ENCODE data around the gene IGHMBP2.

IGHMBP2 gene

GRCh38 chr11:68956547-68957254 lies 53.0 kb downstream of the IGHMBP2 start:
- H3K4me3 ChIP-seq (ENCODE audit: low read length), result no peak overlapping the region
- H3K79me2 ChIP-seq (ENCODE audit: control insufficient read depth, low read length), result no peaks in the 10 kb centered on the region
- no peaks in the 10 kb centered on the region for H3K27me3 ChIP-seq (ENCODE audit: control insufficient read depth, low read length)
- no peaks in the 10 kb centered on the region for H3K9me2 ChIP-seq (replicated peaks; ENCODE audit: control insufficient read depth, low read length)
- H4K20me1 ChIP-seq (ENCODE audit: control insufficient read depth, insufficient read depth, low read depth, low read length), result no peaks in the 10 kb centered on the region
- no peaks in the 10 kb centered on the region for H3F3A ChIP-seq (ENCODE audit: control insufficient read depth, insufficient read depth)
- no peaks in the 10 kb centered on the region for H3K9me3 ChIP-seq (ENCODE audit: control insufficient read depth, insufficient read depth, low read length)
- no peak for TF ChIP-seq CTCF (IDR thresholded peaks at IDR 0.05; ENCODE audit: low read depth, low read length, poor library complexity, severe bottlenecking)
- no peak for TF ChIP-seq EZH2phosphoT487 (IDR thresholded peaks at IDR 0.05; ENCODE audit: borderline replicate concordance, low read length)
- no peaks in the 10 kb centered on the region for H3K4me1 ChIP-seq (ENCODE audit: control insufficient read depth, low read length)
- no peaks in the 10 kb centered on the region for H3K36me3 ChIP-seq (ENCODE audit: control insufficient read depth, low read length)
- no peak overlapping the region for H3K4me2 ChIP-seq (ENCODE audit: low read length)
- no peak overlapping the region for H3K27ac ChIP-seq (ENCODE audit: low read depth, low read length)

- Histone ChIP-seq H3K27ac (ENCODE audit: low read depth, low read length) (no peak overlapping the region), H4K20me1 (ENCODE audit: control insufficient read depth, insufficient read depth, low read depth, low read length) (no peaks in the 10 kb centered on the region), H3K36me3 (ENCODE audit: control insufficient read depth, low read length) (no peaks in the 10 kb centered on the region), H3K4me2 (ENCODE audit: low read length) (no peak overlapping the region), H3K27me3 (ENCODE audit: control insufficient read depth, low read length) (no peaks in the 10 kb centered on the region), H3K9me2 (replicated peaks; ENCODE audit: control insufficient read depth, low read length) (no peaks in the 10 kb centered on the region), H3K4me1 (ENCODE audit: control insufficient read depth, low read length) (no peaks in the 10 kb centered on the region), H3F3A (ENCODE audit: control insufficient read depth, insufficient read depth) (no peaks in the 10 kb centered on the region), H3K9me3 (ENCODE audit: control insufficient read depth, insufficient read depth, low read length) (no peaks in the 10 kb centered on the region), H3K79me2 (ENCODE audit: control insufficient read depth, low read length) (no peaks in the 10 kb centered on the region), H3K4me3 (ENCODE audit: low read length) (no peak overlapping the region)
- no peak for TF ChIP-seq EZH2phosphoT487 (IDR thresholded peaks at IDR 0.05; ENCODE audit: borderline replicate concordance, low read length)
- TF ChIP-seq CTCF (IDR thresholded peaks at IDR 0.05; ENCODE audit: low read depth, low read length, poor library complexity, severe bottlenecking), result no peak
These were observed 54.5 kb downstream of the IGHMBP2 start for GRCh38 chr11:68958211-68958610.

GRCh38 chr11:68959465-68960293 lies 56.0 kb downstream of the IGHMBP2 start:
- TF ChIP-seq CTCF (IDR thresholded peaks at IDR 0.05; ENCODE audit: low read depth, low read length, poor library complexity, severe bottlenecking), result no peak
- TF ChIP-seq EZH2phosphoT487 (IDR thresholded peaks at IDR 0.05; ENCODE audit: borderline replicate concordance, low read length), result no peak
- no peaks in the 10 kb centered on the region for H3K79me2 ChIP-seq (ENCODE audit: control insufficient read depth, low read length)
- H3K36me3 ChIP-seq (ENCODE audit: control insufficient read depth, low read length), result no peaks in the 10 kb centered on the region
- H3F3A ChIP-seq (ENCODE audit: control insufficient read depth, insufficient read depth), result no peaks in the 10 kb centered on the region
- no peaks in the 10 kb centered on the region for H4K20me1 ChIP-seq (ENCODE audit: control insufficient read depth, insufficient read depth, low read depth, low read length)
- H3K4me3 ChIP-seq (ENCODE audit: low read length), result no peak overlapping the region
- H3K27me3 ChIP-seq (ENCODE audit: control insufficient read depth, low read length), result no peaks in the 10 kb centered on the region
- no peak overlapping the region for H3K4me2 ChIP-seq (ENCODE audit: low read length)
- H3K9me3 ChIP-seq (ENCODE audit: control insufficient read depth, insufficient read depth, low read length), result peaks cover 3% of the 10 kb centered on the region; the same call in 1 of the 2 replicates
- H3K4me1 ChIP-seq (ENCODE audit: control insufficient read depth, low read length), result no peaks in the 10 kb centered on the region
- no peak overlapping the region for H3K27ac ChIP-seq (ENCODE audit: low read depth, low read length)
- no peaks in the 10 kb centered on the region for H3K9me2 ChIP-seq (replicated peaks; ENCODE audit: control insufficient read depth, low read length)
